NCI-H345 treated with DMSO at 0.1 percent for 48 hours (cell line): ENCODE measurements around the gene C1orf198.

Experiments used
- DNase-seq: peaks from one replicate; lab custom pipeline; 2025; ENCODE audit not compliant: unreplicated experiment; lab: John Stamatoyannopoulos, UW

The C1orf198 gene

GRCh38 chr1:230836347-230836746, 32.0 kb downstream of the C1orf198 start:
- DNase-seq = no peak

- no peak for DNase-seq
These were observed 34.0 kb downstream of the C1orf198 start for GRCh38 chr1:230834292-230834691.

GRCh38 chr1:230833511-230833910, 34.8 kb downstream of the C1orf198 start:
- no peak for DNase-seq

GRCh38 chr1:230832476-230832875, 35.8 kb downstream of the C1orf198 start:
- no peak for DNase-seq

- DNase-seq = no peak
These were observed 36.5 kb downstream of the C1orf198 start for GRCh38 chr1:230831771-230832170.

- DNase-seq = no peak
These were observed 39.9 kb downstream of the C1orf198 start for GRCh38 chr1:230828421-230828820.

- no peak for DNase-seq
These were observed 40.5 kb downstream of the C1orf198 start for GRCh38 chr1:230827801-230828200.

- DNase-seq = no peak
These were observed 41.1 kb downstream of the C1orf198 start for GRCh38 chr1:230827081-230827681.

- no peak for DNase-seq
These were observed 42.0 kb downstream of the C1orf198 start for GRCh38 chr1:230826166-230826875.

GRCh38 chr1:230825761-230826160, 42.6 kb downstream of the C1orf198 start:
- no peak for DNase-seq

GRCh38 chr1:230824919-230825721, 43.2 kb downstream of the C1orf198 start:
- DNase-seq = no peak

GRCh38 chr1:230824551-230824918, 43.8 kb downstream of the C1orf198 start:
- DNase-seq = no peak

GRCh38 chr1:230823931-230824381, 44.4 kb downstream of the C1orf198 start:
- no peak for DNase-seq

- no peak for DNase-seq
These were observed 44.9 kb downstream of the C1orf198 start for GRCh38 chr1:230823426-230823825.

- no peak for DNase-seq
These were observed 46.2 kb downstream of the C1orf198 start for GRCh38 chr1:230822092-230822581.

GRCh38 chr1:230821346-230821745, 47.0 kb downstream of the C1orf198 start:
- DNase-seq = no peak

GRCh38 chr1:230820568-230820967, 47.8 kb downstream of the C1orf198 start:
- no peak for DNase-seq

GRCh38 chr1:230819976-230820375, 48.3 kb downstream of the C1orf198 start:
- DNase-seq = no peak

- DNase-seq = no peak
These were observed 49.4 kb downstream of the C1orf198 start for GRCh38 chr1:230818901-230819300.

- DNase-seq = no peak
These were observed 50.0 kb downstream of the C1orf198 start for GRCh38 chr1:230818367-230818766.

GRCh38 chr1:230816018-230816417, 52.3 kb downstream of the C1orf198 start:
- DNase-seq = no peak
